Ovary (tissue), 9 donors: ENCODE results near the gene VPS35L. TPM values are rescaled to one million over a fixed set of nuclear protein-coding genes. Genes with fewer than 3 reads are reported as not detected.
"Not testable (repeated sequence)": the region's sequence is repeated elsewhere in the genome, so short reads cannot be mapped to it uniquely, and the experiment has no call there.

Source experiments
- DNase-seq, 5 donors: peaks; one replicate each; pipeline ENCODE4 v3.0.0-alpha.2; 2019 to 2020
- H3K27ac ChIP-seq, 2 donors: fragments of 200-600 bp; one replicate each; pipeline versions ENCODE4 v1.5.1 to v1.8.0; 2019 to 2022
- H3K27me3 ChIP-seq: fragments of 200-600 bp; one replicate; pipeline ENCODE4 v1.8.0; 2022
- H3K36me3 ChIP-seq: fragments of 200-600 bp; sonication (generic); one replicate; pipeline ENCODE4 v1.5.1; 2019
- H3K4me1 ChIP-seq: one replicate; pipeline ENCODE4 v1.8.1; 2013; ENCODE audit warnings: mild to moderate bottlenecking, moderate library complexity; ENCODE audit not compliant: insufficient read depth
- H3K4me3 ChIP-seq: fragments of 200-600 bp; sonication (generic); one replicate; pipeline ENCODE4 v1.5.1; 2017
- H3K9me3 ChIP-seq, 2 donors: fragments of 200-600 bp in 1 of 2; sonication (generic) in 1 of 2; one replicate each; pipeline versions ENCODE4 v1.5.1 to v1.8.1; 2013 to 2019; ENCODE audit warnings: mild to moderate bottlenecking in 1 of 2, moderate library complexity in 1 of 2
- CTCF ChIP-seq, 3 donors: fragments of 450-650 bp in 2 of 3; fragments of 200-600 bp in 1 of 3; IDR thresholded peaks; one replicate each; pipeline versions ENCODE4 v1.5.1 to v1.8.0; 2016 to 2022; ENCODE audit warnings: antibody characterized with exemption in 3 of 3, mild to moderate bottlenecking in 1 of 3
- EP300 ChIP-seq: sonication (generic); formaldehyde crosslinking; IDR thresholded peaks from one replicate; pipeline ENCODE4 v1.6.1; 2017; ENCODE audit warnings: antibody characterized with exemption
- POLR2A ChIP-seq: fragments of 450-650 bp; IDR thresholded peaks from one replicate; pipeline ENCODE4 v1.6.1; 2017; ENCODE audit warnings: antibody characterized with exemption, mild to moderate bottlenecking, moderate library complexity
- WGBS, 3 donors: extraction: QIAGEN DNeasy Blood & Tissue Kit in 1 of 3; methylation state at CpG; one replicate each; pipeline versions ENCODE4 v1.1.5 to v1.1.7; 2013 to 2017; 5-methylcytosine and 5-hydroxymethylcytosine counted together
- intact Hi-C, 4 donors: fragments of 100-400 bp; cut with DNase I; formaldehyde crosslinking; loops; one replicate each; pipeline versions ENCODE4 v1.11.0 to v1.15.1; 2022 to 2023
- polyA plus RNA-seq, 2 donors: library from polyadenylated mRNA; stranded (reverse); fragments of 200-250 nt in 1 of 2; fragments of 350-450 nt in 1 of 2; fragmentation: Illumina TruSeq in 1 of 2; extraction: RNeasy Lipid Tissue Mini Kit (QIAGEN cat#74804) in 1 of 2; gene quantifications; one replicate each; pipeline ENCODE4 v1.2.3, GENCODE V29; 2013 to 2014
- total RNA-seq, 7 donors: library from RNA; depleted of rRNA in 2 of 7; stranded (reverse); fragments of >200 nt in 2 of 7; fragmentation: NEBNext Ultra II Directional in 3 of 7; extraction: Animal tissue kit (Norgen Biotek cat#: 25700) in 3 of 7; gene quantifications; one replicate each; pipeline versions ENCODE4 v1.1.0 to v1.2.4, GENCODE V29; 2016 to 2023
- donor health status: DM: no; HTN: no; CAD: no; lungs with moderate emphysema.
- donor health status: DM: no; HTN: no; CAD: no.
- donor health status: Bipolar disorder and iron deficiency.
- donor health status: DM: yes; HTN: yes; CAD: no.
- donor health status: DM: no; HTN: no; CAD: no.
- donor health status: DM: yes; HTN: yes; CAD: no.

Gene VPS35L
- total and polyA plus RNA-seq, 9 donors = 28.6 to 69.6 (median 50.7) TPM

GRCh38 chr16:19659554-19659953 is 104.1 kb downstream of the VPS35L start:
- no peaks in the 10 kb centered on the region for H3K4me1 ChIP-seq
- no peak for DNase-seq
- H3K27me3 ChIP-seq = no peaks in the 10 kb centered on the region
- no peak overlapping the region for H3K4me3 ChIP-seq
- no peaks in the 10 kb centered on the region for H3K9me3 ChIP-seq
- no peak overlapping the region for H3K27ac ChIP-seq
- WGBS, 3 donors = 96 to 97% (median 97%) methylated on average over 1 of the region's 1 CpG
- no peak for TF ChIP-seq CTCF (IDR thresholded peaks at IDR 0.05)
- TF ChIP-seq EP300 = no peak
- TF ChIP-seq POLR2A = no peak
- intact Hi-C loops = no loop called here
- no peaks in the 10 kb centered on the region for H3K36me3 ChIP-seq

GRCh38 chr16:19660432-19660831 is 104.9 kb downstream of the VPS35L start:
- Histone ChIP-seq H3K27ac (no peak overlapping the region), H3K36me3 (no peaks in the 10 kb centered on the region), H3K9me3 (no peaks in the 10 kb centered on the region), H3K4me1 (no peaks in the 10 kb centered on the region), H3K4me3 (no peak overlapping the region), H3K27me3 (no peaks in the 10 kb centered on the region)
- WGBS, 3 donors = 90 to 95% (median 94%) methylated on average over 1 of the region's 1 CpG
- no peak for DNase-seq
- TF ChIP-seq CTCF (IDR thresholded peaks at IDR 0.05) = no peak
- intact Hi-C loops = no loop called here

DNA sequence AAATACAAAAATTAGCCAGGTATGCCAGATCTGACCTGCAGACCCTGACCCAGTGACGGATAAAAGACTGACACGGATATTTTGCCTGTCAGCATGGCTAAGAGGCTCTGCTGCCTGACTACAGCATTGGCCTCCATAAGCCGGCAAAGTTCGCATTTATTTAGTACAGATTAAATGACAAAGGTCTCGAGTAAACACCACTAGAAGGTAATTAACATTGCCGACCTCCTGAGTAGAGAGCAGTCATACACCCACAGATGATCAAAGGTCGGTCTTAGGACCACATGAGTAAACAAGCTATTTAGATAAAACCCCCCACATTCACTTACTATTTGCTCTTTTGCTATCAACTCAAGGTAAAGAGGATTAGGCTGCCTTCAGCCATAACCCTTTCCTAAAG is 106.8 kb downstream of the VPS35L start:
- Histone ChIP-seq H3K36me3 (no peaks in the 10 kb centered on the region), H3K27ac (no peak overlapping the region), H3K27me3 (no peaks in the 10 kb centered on the region), H3K4me1 (no peaks in the 10 kb centered on the region), H3K4me3 (no peak overlapping the region), H3K9me3 (no peaks in the 10 kb centered on the region)
- 89 to 94% (median 93%) methylated on average over 7 of the region's 7 CpGs for WGBS, 3 donors
- TF ChIP-seq POLR2A (no peak), CTCF (IDR thresholded peaks at IDR 0.05) (no peak), EP300 (no peak)
- DNase-seq = no peak
- intact Hi-C loops = no loop called here

- H3K27ac ChIP-seq = no peak overlapping the region
- WGBS, 3 donors = 88 to 97% (median 94%) methylated on average over 6 of the region's 6 CpGs
- DNase-seq = no peak
- TF ChIP-seq POLR2A (no peak), CTCF (IDR thresholded peaks at IDR 0.05) (no peak), EP300 (no peak)
- H3K36me3 ChIP-seq = no peaks in the 10 kb centered on the region
- no peak overlapping the region for H3K4me3 ChIP-seq
- no peaks in the 10 kb centered on the region for H3K4me1 ChIP-seq
- intact Hi-C loops = no loop called here
- H3K27me3 ChIP-seq = no peaks in the 10 kb centered on the region
- no peaks in the 10 kb centered on the region for H3K9me3 ChIP-seq
These were observed 108.7 kb downstream of the VPS35L start for GRCh38 chr16:19664166-19664565.

DNA sequence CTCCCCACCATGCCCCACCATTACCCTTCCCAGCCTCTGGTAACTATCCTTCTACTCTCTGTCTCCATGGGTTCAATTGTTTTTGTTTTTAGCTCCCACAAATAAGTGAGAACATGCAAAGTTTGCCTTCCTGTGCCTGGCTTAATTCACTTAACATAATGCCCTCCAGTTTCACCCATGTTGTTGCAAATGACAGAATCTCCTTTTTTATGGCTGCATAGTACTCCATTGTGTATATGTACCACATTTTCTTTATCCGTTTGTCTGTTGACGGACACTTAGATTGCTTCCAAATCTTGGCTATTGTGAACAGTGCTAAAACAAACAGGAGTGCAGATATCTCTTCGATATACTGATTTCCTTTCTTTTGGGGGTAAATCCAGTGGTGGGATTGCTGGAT is 109.8 kb downstream of the VPS35L start:
- WGBS, 3 donors = 96 to 100% (median 98%) methylated on average over 3 of the region's 3 CpGs
- H3K4me3 ChIP-seq, H3K27me3 ChIP-seq, H3K36me3 ChIP-seq, DNase-seq, H3K4me1 ChIP-seq, H3K9me3 ChIP-seq, intact Hi-C loops, H3K27ac ChIP-seq: not testable (repeated sequence)
